ENCODE results near the gene PLEKHF1. TPM values are rescaled to one million over a fixed set of nuclear protein-coding genes. Genes with fewer than 3 reads are reported as not detected.
A peak's percentile ranks its signal among the peaks of the same experiment; 100 is the strongest.
"Not testable (repeated sequence)": the region's sequence is repeated elsewhere in the genome, so short reads cannot be mapped to it uniquely, and the experiment has no call there.

PLEKHF1 gene, protein sequence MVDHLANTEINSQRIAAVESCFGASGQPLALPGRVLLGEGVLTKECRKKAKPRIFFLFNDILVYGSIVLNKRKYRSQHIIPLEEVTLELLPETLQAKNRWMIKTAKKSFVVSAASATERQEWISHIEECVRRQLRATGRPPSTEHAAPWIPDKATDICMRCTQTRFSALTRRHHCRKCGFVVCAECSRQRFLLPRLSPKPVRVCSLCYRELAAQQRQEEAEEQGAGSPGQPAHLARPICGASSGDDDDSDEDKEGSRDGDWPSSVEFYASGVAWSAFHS
- total RNA-seq (2014; rRNA removed; shearing (Covaris generic); ENCODE audit: low replicate concordance) = 27.5 and 31.4 TPM in 2 replicates

DNA sequence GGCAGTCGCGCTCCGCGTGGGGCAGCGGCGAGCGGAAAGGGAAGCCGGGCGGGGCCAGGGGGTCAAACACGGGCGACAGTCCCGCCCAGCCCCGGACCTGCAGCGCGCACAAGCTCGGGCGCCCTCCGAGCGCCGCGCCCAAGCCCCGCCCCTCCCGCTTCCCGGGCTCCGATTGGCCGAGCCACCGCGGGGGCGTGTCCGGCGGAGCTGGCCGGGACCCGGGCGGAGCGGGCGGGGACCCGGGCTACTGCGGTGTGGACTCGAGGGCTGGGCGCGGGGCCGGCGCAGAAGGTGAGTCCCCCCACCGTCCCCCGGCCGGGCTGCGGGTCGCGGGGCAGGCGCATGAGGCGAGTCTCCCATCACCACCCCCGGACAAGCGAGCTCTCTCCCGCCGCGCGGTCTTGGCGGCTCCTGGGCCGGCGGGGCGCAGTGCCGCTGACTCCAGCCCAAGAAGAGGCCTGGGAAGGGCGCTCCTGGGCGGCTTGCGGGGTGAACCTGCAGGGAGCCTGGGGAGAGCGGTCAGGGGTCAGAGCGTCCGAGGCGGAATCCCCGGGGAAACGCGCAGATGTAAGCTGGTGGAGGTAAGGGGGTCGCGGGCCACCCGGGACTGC, at the start of gene PLEKHF1:
TSS of gene PLEKHF1 (plus strand) at position 247 of the 611 bp plus-strand sequence. CDS start 8,379 bp downstream, outside the sequence.
- in situ Hi-C loops (cut with HindIII; ENCODE audit: low pct_unique_long_range_greater_than_20kb, low sequenced_read_pairs) = no loop called here
- DNase-seq (ENCODE audit: low read depth) = peak; percentile 89

DNA sequence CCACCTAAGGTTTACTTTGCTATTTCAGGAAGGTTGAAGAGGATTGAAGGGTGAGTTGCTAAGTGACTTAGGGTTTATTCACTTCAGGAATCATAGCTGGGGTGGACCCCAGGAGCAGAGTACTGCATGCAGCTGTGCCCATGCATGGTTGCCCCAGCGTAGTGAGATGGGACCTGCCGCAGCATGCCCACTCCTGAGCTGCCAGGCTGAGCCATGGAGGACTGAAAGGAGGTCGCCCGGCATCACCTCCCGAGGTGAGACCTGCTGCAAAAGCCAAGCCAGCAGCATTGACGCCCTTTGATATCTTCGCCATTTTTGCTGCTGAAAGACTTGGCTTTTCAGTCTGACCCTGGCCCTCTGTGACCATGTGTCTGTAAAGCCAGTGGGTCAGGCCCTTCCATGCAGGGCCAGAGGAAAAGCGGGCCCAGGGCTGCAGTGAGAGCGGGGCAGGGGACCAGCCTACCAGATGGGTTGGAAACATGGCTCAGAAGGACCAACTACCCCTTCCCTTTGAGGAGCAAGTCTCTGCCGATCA, 49.3 kb upstream of the PLEKHF1 start:
- DNase-seq (ENCODE audit: low read depth) = no peak
- in situ Hi-C loops (cut with HindIII; ENCODE audit: low pct_unique_long_range_greater_than_20kb, low sequenced_read_pairs) = loop anchor here (25.0 kb wide), 1 partner anchor 321 kb away; the partner anchor contains the start of gene URI1

DNA sequence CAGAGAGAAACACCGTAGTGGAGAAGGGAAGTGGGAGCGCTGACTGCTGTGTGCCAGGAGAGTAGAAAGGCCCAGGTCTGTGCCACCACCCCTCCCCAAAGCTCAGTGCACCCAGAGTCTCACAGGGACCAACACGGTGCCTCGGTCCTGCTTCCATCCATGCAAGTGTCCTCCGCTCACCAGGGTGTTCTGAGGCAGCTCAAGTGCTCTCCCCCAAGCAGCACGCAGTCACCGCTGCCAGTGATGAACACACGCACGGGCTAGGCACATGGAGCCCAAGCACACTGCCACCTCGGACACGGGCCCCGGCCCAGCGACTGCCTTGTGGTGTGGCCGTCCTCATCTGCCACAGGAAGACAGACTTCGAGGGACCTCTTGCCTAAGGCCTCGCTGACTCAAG, 48.7 kb upstream of the PLEKHF1 start:
- in situ Hi-C loops (cut with HindIII; ENCODE audit: low pct_unique_long_range_greater_than_20kb, low sequenced_read_pairs) = loop anchor here (25.0 kb wide), 1 partner anchor 321 kb away; the partner anchor contains the start of gene URI1
- no peak for DNase-seq (ENCODE audit: low read depth)

DNA sequence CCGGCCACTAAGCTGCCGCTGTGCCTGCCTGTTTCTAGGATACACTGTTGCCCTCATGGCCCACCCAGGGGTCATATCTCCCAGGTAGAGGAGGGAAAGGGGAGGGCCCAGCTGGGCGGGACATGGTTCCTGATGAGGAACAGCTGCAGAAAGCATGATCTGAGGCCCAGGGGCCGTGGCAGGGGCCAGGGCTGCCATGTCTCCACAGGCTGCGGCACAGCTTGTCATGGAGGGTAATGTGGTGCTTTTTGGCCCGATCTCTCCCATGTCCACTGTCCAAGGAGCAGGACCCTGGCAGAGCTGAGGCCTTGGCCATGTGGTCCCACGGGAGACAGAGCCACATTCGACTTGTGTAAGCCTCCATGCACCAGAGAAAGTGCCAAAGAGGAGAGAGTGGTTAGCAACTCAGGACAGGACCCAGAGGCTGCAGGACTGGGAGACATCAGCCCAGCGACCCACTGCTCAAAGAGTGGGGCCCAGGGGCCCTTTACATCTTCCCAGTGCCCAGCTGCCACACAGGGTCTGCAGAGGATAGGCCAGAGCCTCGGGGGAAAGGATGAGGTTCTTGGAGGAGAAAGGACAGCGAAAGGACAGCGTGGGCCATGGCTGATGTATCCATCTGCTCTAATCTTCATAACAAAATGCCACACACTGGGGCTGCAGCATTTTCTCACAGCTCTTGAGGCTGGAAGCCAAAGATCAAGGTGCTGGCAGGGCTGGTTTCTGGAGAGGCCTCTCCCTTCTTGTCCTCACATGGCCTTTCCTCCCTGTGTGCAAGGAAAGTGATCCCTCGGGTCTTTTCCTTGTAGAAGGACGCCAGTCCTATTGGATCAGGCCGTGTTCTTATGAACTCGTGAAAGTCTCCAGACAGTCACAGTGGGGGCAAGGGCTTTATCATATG, 47.6 kb upstream of the PLEKHF1 start:
- no peak for DNase-seq (ENCODE audit: low read depth)
- in situ Hi-C loops (cut with HindIII; ENCODE audit: low pct_unique_long_range_greater_than_20kb, low sequenced_read_pairs) = loop anchor here (25.0 kb wide), 1 partner anchor 320 kb away; the partner anchor contains the start of gene URI1

DNA sequence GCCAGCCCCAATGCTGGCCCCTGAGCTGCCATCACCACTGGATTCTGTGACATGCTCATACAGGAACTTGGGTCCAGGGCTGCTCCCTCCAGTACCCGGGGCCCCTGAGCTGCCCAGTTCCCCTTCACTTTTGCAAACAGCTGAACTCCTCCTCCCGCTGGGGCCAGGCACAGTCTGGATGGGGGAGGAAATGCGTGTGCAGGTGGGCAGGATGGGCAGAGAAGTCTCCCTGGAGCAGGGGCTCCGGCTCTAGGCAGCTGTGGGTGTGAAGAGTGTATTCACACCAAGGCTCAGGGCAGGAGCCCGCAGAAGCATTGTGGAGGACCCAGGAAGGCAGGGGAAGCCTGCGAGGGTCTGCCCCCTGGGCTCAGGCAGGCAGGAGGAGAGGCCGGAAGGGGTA, 46.8 kb upstream of the PLEKHF1 start:
- in situ Hi-C loops (cut with HindIII; ENCODE audit: low pct_unique_long_range_greater_than_20kb, low sequenced_read_pairs) = loop anchor here (25.0 kb wide), 1 partner anchor 319 kb away; the partner anchor contains the start of gene URI1
- no peak for DNase-seq (ENCODE audit: low read depth)

DNA sequence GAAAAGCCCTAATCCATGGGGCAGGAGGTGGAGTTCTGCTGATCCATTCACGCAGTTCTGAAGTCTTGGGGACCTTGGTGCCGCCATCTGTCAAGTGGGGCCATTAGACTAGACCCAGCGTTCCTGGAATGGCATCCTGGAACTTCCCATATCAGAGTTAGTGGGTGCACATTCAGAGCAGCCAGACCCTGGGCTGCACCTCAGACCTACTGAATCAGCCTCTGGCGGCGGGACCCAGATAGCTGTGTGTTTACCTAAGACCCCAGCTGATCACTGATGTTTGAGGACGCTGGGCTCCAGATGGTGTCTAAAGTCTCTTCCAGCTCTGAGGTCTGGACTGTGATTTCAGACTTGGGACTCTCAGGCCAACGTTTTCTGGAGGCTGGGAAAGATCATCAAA, 46.4 kb upstream of the PLEKHF1 start:
- in situ Hi-C loops (cut with HindIII; ENCODE audit: low pct_unique_long_range_greater_than_20kb, low sequenced_read_pairs) = loop anchor here (25.0 kb wide), 1 partner anchor 318 kb away; the partner anchor contains the start of gene URI1
- DNase-seq (ENCODE audit: low read depth) = no peak

DNA sequence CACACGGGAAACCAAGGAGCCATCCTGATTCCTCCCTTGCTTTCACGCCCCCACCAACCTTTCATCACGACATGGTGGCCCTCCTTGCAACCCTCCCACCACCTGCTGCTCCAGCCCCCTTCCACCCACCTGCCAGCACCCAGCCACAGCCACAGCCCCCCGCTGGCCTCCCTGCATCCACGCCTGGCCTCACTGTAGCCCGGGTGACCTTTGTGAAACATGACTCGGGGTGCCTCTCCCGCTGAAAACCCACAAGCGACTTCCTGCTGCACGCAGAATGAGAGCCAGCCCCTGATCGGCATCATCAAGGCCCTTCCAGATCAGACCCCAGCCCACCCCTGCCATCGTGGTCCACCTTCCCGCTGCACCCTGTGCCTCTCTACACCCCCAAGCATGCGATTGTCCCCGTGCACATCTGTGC, 44.3 kb upstream of the PLEKHF1 start:
- in situ Hi-C loops (cut with HindIII; ENCODE audit: low pct_unique_long_range_greater_than_20kb, low sequenced_read_pairs) = loop anchor here (25.0 kb wide), 1 partner anchor 316 kb away; the partner anchor contains the start of gene URI1

DNA sequence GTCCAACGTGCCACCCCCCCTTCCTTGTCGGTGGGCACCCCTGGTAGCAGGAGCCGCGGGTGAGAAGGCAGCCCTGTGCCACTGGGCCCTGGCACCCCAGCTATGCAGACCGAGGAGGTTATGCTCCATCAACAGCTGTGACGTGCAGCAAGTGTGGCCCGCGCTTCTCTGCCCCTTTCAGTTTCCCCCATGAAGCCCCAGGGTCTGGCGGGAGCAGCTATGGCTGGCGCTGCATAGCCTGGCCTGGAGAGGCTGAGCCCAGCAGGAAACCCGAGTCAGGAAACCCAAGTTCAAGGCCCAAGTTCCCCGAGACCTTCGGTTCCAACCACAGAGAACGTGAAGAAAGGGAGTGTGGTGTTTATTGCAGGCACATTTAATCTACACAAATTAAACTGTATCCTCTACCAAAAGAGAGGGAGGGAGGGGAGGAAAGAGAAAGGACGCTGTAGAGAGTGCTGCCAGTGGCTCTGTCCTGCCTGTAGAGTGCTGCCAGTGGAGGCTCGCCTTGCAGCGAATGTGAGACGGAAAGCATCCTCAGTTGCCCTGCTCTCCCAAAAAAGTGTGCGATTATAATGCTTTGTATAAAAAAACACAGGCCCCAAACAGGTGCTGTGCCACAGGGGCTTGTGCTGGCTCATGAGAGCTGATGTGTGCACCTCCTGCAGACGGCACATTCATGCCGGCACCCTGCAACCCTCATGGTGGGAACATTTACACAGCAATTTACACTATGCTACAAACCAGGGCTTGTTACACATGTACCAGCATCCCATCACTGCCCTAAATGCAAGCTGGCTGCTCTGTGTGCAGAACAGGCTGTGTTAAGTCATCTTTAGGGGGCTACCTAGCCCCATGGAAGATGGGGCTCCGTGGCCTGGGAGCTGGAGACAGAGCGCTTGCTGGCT, 42.8 kb upstream of the PLEKHF1 start:
- no peak for DNase-seq (ENCODE audit: low read depth)
- in situ Hi-C loops (cut with HindIII; ENCODE audit: low pct_unique_long_range_greater_than_20kb, low sequenced_read_pairs) = loop anchor here (25.0 kb wide), 1 partner anchor 315 kb away; the partner anchor contains the start of gene URI1

More for the DNA sequence above, 44.3 kb upstream of the PLEKHF1 start:
- no peak for DNase-seq (ENCODE audit: low read depth)

DNA sequence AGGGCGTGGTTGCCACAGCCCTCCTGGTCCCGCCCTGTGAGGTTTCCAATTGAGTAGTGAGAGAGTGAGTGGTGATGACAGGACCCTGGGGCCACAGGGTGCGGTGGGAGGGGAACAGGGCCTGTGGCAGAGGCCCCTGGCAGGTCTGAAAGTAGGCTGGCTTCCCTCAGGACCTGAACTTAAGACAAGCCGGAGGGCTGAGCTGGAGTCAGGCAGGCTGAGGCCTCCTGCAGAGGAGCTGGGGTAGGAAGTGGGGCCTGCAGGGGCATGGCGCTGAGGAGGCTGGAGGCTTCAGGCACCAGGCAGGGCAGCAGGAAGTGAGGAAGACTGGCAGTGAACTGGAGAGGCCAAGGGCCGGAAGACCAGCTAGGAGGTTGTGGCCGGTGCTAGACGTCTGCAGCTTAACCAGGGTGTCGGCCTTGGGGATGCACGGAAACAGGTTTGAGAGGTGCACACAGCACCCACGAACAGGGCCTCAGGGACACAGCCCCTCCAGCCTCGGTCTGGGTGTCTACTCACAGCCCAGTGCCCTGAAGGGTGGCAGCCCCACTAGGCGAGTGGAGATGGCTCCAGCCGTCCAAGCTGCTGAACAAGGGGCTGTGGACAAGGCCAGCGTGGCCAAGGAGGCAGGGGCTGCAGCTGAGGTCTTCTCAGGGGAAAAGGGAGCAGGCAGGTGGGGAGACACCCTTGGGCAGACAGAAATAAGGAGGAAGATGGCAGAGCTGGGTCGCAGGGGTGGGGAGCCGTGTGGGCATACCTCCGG, 41.4 kb upstream of the PLEKHF1 start:
- no peak for DNase-seq (ENCODE audit: low read depth)
- in situ Hi-C loops (cut with HindIII; ENCODE audit: low pct_unique_long_range_greater_than_20kb, low sequenced_read_pairs) = loop anchor here (25.0 kb wide), 1 partner anchor 313 kb away; the partner anchor contains the start of gene URI1

DNA sequence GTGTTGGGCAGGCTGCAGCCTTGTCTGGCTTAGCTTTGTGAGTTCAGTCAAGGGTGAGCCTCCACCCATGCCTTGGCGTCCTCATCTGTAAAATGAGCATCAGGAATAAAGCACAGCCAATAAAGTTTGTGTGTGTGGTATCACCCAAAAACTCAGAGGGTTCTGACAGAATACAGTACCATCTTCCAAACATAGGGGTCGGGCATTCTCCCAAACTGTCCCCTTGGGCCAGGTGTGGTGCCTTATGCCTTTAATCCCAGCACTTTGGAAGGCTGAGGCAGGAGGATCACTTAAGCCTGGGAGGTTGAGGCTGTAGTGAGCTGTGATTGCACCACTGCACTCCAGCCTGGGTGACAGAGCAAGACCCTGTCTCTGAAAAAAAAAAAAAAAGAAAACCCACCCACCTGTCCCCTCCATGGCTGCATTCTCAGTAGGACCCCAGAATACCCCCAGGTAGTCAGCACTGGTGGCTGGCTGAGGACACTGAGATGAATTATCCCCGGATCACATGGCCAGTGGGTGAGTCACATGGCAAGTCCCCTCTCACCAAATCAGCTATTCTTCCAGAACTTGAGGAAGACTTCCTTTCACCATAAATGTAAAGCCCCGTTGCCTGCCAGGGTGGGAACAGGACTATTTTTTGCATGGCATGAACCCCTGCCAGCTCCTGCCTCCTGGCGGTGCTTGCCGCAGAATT, 40.6 kb upstream of the PLEKHF1 start:
- in situ Hi-C loops (cut with HindIII; ENCODE audit: low pct_unique_long_range_greater_than_20kb, low sequenced_read_pairs) = loop anchor here (25.0 kb wide), 1 partner anchor 313 kb away; the partner anchor contains the start of gene URI1
- DNase-seq (ENCODE audit: low read depth) = no peak

DNA sequence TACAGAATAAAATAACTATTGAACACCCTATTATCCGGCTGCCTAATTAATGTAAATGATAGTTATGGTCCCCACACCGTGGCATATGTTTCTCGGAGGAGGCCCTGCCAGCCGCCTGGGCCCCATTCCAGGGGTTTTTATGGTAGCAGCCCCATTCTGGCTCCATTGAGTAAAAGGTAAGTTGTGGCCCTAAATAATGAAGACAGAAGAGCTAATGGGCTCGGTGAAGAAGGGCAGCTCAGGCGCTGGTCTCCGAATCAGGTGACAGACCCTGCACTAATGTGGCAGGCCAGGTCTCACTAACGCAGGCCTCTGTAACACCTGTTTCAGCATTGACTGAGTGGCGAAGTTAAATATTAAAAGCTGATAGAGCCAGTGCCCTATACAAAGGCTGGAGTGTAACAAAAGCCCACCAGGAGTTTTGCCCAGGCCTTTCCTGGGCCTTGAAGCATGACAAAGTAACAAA, 40.0 kb upstream of the PLEKHF1 start:
- in situ Hi-C loops (cut with HindIII; ENCODE audit: low pct_unique_long_range_greater_than_20kb, low sequenced_read_pairs) = no loop called here
- no peak for DNase-seq (ENCODE audit: low read depth)

DNA sequence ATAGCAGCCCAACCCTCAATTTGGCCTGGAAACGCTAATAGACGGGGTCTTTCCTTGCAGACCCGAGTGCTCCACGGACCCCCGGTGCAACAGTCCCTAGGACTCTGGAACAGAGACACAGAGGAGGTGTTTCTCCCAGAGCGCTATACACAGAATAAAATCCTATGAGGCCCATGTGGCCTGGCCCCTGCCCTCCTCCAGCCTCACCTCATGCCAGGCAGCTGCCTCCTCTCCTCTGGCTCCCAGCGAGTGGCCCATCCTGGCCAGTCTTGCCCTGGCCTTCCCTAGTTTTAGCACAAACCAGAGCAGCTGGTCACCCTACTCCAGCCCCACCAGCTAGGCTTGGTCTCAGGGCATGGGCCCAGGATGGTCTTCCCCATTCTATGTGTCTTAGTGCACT, 38.9 kb upstream of the PLEKHF1 start:
- in situ Hi-C loops (cut with HindIII; ENCODE audit: low pct_unique_long_range_greater_than_20kb, low sequenced_read_pairs) = no loop called here
- DNase-seq (ENCODE audit: low read depth) = no peak

DNA sequence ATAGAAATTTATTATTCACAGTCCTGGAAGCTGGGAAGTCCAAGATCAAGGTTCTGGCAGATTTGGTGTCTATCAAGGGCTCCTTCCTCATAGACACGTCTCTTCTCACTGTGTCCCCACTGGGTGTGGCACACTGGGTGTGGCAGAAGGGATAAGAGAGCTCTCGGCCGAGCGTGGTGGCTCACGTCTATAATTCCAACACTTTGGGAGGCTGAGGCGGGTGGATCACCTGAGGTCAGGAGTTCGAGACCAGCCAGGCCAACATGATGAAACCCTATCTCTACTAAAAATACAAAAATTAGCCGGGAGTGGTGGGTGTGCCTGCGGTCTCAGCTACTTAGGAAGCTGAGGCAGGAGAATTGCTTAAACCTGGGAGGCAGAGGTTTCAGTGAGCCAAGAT, 38.4 kb upstream of the PLEKHF1 start:
- in situ Hi-C loops (cut with HindIII; ENCODE audit: low pct_unique_long_range_greater_than_20kb, low sequenced_read_pairs); DNase-seq (ENCODE audit: low read depth): not testable (repeated sequence)

DNA sequence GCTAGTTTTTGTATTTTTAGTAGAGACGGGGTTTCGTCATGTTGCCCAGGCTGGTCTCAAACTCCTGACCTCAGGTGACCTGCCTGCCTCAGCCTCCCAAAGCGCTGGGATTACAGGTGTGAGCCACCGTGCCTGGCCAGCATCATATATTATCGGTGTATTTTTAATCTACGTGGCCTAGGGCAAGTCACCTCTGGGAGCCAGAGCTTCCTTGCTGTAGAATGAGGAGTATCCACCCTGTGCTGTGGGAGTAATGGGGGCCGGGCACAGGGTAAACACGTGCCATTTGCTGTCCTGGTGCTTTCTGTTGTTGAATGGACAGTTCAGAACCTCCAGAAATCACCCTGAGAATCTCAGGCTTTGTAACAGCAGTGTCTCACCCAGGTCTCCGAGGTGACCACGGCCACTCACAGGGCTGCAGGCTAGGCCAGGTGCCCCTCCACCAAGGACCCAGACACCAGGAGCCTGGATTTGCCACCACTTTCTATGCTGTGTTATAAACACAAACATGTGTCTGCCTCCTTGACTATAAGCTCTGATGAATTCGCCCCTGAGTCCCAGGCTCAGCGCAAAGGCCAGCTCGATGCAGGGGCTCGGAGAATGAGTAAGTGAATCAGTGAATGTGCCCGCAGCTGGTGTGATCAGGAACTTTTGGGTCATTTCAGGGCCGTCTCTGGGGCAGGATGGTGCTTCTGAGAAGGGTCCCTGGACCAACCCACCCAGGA, 36.4 kb upstream of the PLEKHF1 start:
- in situ Hi-C loops (cut with HindIII; ENCODE audit: low pct_unique_long_range_greater_than_20kb, low sequenced_read_pairs) = no loop called here
- DNase-seq (ENCODE audit: low read depth) = no peak

DNA sequence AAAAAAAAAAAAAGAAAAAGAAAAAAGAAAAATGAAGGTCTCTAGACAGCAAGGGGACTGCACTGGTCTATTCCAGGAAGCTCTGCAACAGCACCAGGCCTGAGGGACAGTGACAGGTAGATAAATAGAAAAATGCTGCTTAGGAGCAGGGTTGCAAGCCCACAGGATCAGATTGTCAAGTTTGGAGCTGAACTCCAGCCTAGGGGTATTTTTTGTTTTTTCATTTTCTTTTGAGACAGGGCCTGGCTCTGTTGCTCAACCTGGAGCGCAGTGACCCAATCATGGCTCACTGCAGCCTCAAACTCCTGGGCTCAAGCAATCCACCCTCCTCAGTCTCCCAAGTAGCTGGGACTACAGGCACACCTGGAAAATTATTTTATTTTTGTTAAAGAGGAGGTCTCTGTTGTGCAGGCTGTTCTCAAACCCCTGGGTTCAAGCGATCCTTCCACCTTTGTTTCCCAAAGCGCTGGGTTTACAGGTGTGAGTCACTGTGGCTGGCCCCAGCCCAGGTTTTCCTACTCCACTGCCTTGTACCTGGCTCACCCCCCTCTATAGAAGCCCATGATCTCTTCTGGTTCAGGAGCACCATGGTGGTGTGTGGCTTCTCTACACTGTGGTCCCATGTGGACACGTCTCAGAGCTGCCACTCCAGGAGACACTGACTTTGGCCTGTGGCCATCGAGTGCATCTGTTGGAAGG, 35.3 kb upstream of the PLEKHF1 start:
- no peak for DNase-seq (ENCODE audit: low read depth)
- in situ Hi-C loops (cut with HindIII; ENCODE audit: low pct_unique_long_range_greater_than_20kb, low sequenced_read_pairs) = no loop called here

All from Caki2 (cell line).